ENCODE data around the gene ST8SIA6. TPM values are rescaled to one million over a fixed set of nuclear protein-coding genes. Genes with fewer than 3 reads are reported as not detected.

The ST8SIA6 gene
- total RNA-seq, 1 experiment from 2014 or later: 1.3 TPM

DNA sequence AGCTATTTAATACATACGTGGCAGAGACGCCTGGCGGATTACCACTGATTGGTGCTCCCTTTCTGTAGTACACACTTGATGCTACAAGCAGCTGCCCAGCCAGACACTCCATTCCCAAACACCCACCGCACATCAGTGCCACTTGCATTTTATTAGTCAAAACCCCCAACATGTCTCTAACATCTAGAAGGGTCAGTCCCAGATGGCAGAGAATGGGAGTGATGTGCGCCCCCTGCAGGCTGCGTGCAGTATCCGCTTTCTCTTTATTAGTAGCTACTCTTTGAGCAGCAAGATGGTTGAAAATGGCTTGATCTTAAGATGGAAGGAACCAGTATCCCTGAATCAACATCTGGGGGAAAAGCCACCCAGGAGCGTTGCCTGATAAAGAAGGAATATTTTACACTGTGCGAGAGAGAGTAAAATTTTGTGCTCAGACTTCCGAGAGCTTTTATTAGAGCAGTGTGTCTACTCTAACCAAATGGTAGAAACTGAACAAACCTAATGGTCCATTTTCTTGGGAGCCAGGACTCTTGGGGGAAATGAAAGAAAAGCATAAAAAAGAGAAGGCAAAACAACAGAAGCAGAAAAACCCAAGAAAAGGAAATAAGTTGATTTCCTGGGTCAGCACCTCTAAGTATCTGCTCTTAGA is 78.3 kb downstream of the ST8SIA6 start:
- ChIA-PET POLR2A (no interaction called here), RAD21 (ENCODE audit: low non-redundant PET in 1 of 2, low total read pairs in 2 of 2, uncharacterized antibody in 2 of 2, unreplicated experiment in 2 of 2) (no interaction called here), CTCF (interaction anchor here (0.6 to 1.8 kb wide), 7 partner anchors 9 to 86 kb away, joined by 3 to 8 read pairs (median 3); no protein-coding TSS in a partner anchor)
- Histone ChIP-seq H3K9ac (ENCODE audit: low read length) (no peak overlapping the region), H3K79me2 (ENCODE audit: insufficient read depth, low read length) (no peaks in the 10 kb centered on the region), H3K9me2 (ENCODE audit: insufficient read depth) (no peaks in the 10 kb centered on the region), H4K20me1 (ENCODE audit: insufficient read depth) (no peaks in the 10 kb centered on the region), H3K36me3 (ENCODE audit: control insufficient read depth in 1 of 2, insufficient read depth in 2 of 2, low read length in 2 of 2) (no peaks in the 10 kb centered on the region), H3K27ac (ENCODE audit: low read depth, low read length) (no peak overlapping the region), H2AFZ (ENCODE audit: low read depth, low read length, poor library complexity, severe bottlenecking) (no peak overlapping the region), H3K4me1 (ENCODE audit: control insufficient read depth in 1 of 2, insufficient read depth in 2 of 2, low read length in 2 of 2) (peaks cover 0 to 5% of the 10 kb centered on the region in 2 experiments; a peak in 1 of 4 replicates), H3K27me3 (ENCODE audit: insufficient read depth, low read length) (no peaks in the 10 kb centered on the region), H3K4me2 (ENCODE audit: low read length) (no peak overlapping the region), H3K9me3 (ENCODE audit: control insufficient read depth in 1 of 2, insufficient read depth in 1 of 2, low read depth in 1 of 2, low read length in 2 of 2) (no peaks in the 10 kb centered on the region), H3K4me3 (replicated peaks in 1 of 2; ENCODE audit: low read depth in 1 of 2, low read length in 2 of 2) (no peak overlapping the region)
- DNase-seq (ENCODE audit: low read depth, low spot score): no peak
- no TSS peak for BruUV-seq (replicated peaks)
- TF ChIP-seq EZH2 (IDR thresholded peaks at IDR 0.05): no peak
- no peak for TF ChIP-seq POLR2AphosphoS5 (IDR thresholded peaks at IDR 0.05; ENCODE audit: low read depth, low read length)
- TF ChIP-seq, protein P1, sequence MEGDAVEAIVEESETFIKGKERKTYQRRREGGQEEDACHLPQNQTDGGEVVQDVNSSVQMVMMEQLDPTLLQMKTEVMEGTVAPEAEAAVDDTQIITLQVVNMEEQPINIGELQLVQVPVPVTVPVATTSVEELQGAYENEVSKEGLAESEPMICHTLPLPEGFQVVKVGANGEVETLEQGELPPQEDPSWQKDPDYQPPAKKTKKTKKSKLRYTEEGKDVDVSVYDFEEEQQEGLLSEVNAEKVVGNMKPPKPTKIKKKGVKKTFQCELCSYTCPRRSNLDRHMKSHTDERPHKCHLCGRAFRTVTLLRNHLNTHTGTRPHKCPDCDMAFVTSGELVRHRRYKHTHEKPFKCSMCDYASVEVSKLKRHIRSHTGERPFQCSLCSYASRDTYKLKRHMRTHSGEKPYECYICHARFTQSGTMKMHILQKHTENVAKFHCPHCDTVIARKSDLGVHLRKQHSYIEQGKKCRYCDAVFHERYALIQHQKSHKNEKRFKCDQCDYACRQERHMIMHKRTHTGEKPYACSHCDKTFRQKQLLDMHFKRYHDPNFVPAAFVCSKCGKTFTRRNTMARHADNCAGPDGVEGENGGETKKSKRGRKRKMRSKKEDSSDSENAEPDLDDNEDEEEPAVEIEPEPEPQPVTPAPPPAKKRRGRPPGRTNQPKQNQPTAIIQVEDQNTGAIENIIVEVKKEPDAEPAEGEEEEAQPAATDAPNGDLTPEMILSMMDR (IDR thresholded peaks at IDR 0.05 in 2 of 3, conservative IDR thresholded peaks at IDR 0.05 in 1 of 3; ENCODE audit: borderline replicate concordance in 1 of 3, insufficient read depth in 1 of 3, low read depth in 2 of 3, low read length in 2 of 3): peak in 2 of 3 experiments; percentile 59 to 76; a peak in 4 of 6 replicates
- no peak for TF ChIP-seq POLR2A (IDR thresholded peaks at IDR 0.05; ENCODE audit: borderline replicate concordance, extremely low read depth, insufficient read depth, insufficient read length)
- no peak for ATAC-seq
- intact Hi-C loops (cut with micrococcal nuclease): no loop called here

DNA sequence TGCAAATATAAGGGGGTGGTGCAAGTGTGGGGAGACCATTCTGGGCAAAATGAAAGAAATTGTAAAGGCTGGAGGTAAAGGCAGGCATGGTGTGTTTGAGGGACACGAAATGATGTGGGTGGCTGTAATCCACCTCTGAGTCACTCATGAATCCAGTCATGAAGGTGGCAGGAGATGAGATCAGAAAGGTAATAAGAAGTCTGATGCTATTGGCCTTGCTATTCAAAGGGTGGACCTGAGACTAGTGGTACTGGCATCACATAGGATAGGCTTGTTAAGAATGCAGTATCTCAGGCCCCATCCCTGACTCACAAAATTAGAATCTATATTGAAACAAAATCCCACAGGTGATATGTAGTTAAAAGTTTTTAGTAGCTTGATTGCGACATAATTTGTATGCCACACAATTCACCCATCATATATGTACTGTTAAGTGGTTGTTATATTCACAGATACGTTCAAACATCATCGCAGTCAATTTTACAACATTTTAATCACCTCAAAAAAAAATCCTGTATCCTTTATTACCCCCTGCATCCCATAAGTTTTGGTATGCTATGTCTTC is 85.6 kb downstream of the ST8SIA6 start:
- H3K36me3 ChIP-seq (ENCODE audit: control insufficient read depth in 1 of 2, insufficient read depth in 2 of 2, low read length in 2 of 2): no peaks in the 10 kb centered on the region
- no peak overlapping the region for H3K27ac ChIP-seq (ENCODE audit: low read depth, low read length)
- DNase-seq (ENCODE audit: low read depth, low spot score) (peak; percentile 24), ATAC-seq (no peak)
- H4K20me1 ChIP-seq (ENCODE audit: insufficient read depth): no peaks in the 10 kb centered on the region
- POLR2A ChIA-PET: no interaction called here
- H3K9ac ChIP-seq (ENCODE audit: low read length): no peak overlapping the region
- peaks cover 0 to 5% of the 10 kb centered on the region in 2 experiments; a peak in 2 of 4 replicates for H3K4me1 ChIP-seq (ENCODE audit: control insufficient read depth in 1 of 2, insufficient read depth in 2 of 2, low read length in 2 of 2)
- no peaks in the 10 kb centered on the region for H3K9me2 ChIP-seq (ENCODE audit: insufficient read depth)
- no peak overlapping the region for H3K4me3 ChIP-seq (replicated peaks in 1 of 2; ENCODE audit: low read depth in 1 of 2, low read length in 2 of 2)
- RAD21 ChIA-PET (ENCODE audit: low non-redundant PET in 1 of 2, low total read pairs in 2 of 2, uncharacterized antibody in 2 of 2, unreplicated experiment in 2 of 2): no interaction called here
- no peaks in the 10 kb centered on the region for H3K9me3 ChIP-seq (ENCODE audit: control insufficient read depth in 1 of 2, insufficient read depth in 1 of 2, low read depth in 1 of 2, low read length in 2 of 2)
- intact Hi-C loops (cut with micrococcal nuclease): no loop called here
- H2AFZ ChIP-seq (ENCODE audit: low read depth, low read length, poor library complexity, severe bottlenecking): no peak overlapping the region
- no peak overlapping the region for H3K4me2 ChIP-seq (ENCODE audit: low read length)
- no peaks in the 10 kb centered on the region for H3K27me3 ChIP-seq (ENCODE audit: insufficient read depth, low read length)
- TF ChIP-seq CEBPB (IDR thresholded peaks at IDR 0.05; ENCODE audit: low read depth) (0 out of 2 replicates have a peak, but pooled peaks have one; percentile 14), CBX3 (IDR thresholded peaks at IDR 0.05; ENCODE audit: low read depth) (no peak)
- CTCF ChIA-PET: no interaction called here
- no TSS peak for BruUV-seq (replicated peaks)
- H3K79me2 ChIP-seq (ENCODE audit: insufficient read depth, low read length): no peaks in the 10 kb centered on the region

Measured in HCT116 (cell line).